ACC112 (cell line): ENCODE measurements around the gene GPBP1L1.
"Not testable (repeated sequence)": the region's sequence is repeated elsewhere in the genome, so short reads cannot be mapped to it uniquely, and the experiment has no call there.

ENCODE experiments used
- H2AFZ ChIP-seq: fragments of 200-600 bp; sonication (generic); one replicate; pipeline ENCODE4 v1.6.0; 2017; ENCODE audit warnings: antibody characterized with exemption, low read length; ENCODE audit not compliant: unreplicated experiment
- H3K27ac ChIP-seq: fragments of 200-600 bp; sonication (generic); 2 replicates; pipeline ENCODE4 v1.5.1; 2014; ENCODE audit warnings: low read depth, mild to moderate bottlenecking, antibody characterized with exemption, low read length, moderate library complexity
- H3K27me3 ChIP-seq: fragments of 200-600 bp; sonication (generic); 2 replicates; pipeline ENCODE4 v1.6.1; 2014; ENCODE audit warnings: mild to moderate bottlenecking, antibody characterized with exemption, low read length, moderate library complexity, mixed read lengths; ENCODE audit not compliant: insufficient read depth
- H3K36me3 ChIP-seq: fragments of 200-600 bp; sonication (generic); 2 replicates; pipeline ENCODE4 v1.6.1; 2016; ENCODE audit warnings: mild to moderate bottlenecking, antibody characterized with exemption, low read length, moderate library complexity, mixed read lengths; ENCODE audit not compliant: insufficient read depth
- H3K4me1 ChIP-seq: fragments of 200-600 bp; sonication (generic); one replicate; pipeline ENCODE4 v1.6.1; 2016; ENCODE audit warnings: low read length, mixed read lengths; ENCODE audit not compliant: insufficient read depth, unreplicated experiment, control insufficient read depth
- H3K4me3 ChIP-seq: fragments of 200-600 bp; sonication (generic); 2 replicates; pipeline ENCODE4 v1.5.1; 2014; ENCODE audit warnings: mild to moderate bottlenecking, low read depth, low read length
- H3K79me2 ChIP-seq: fragments of 200-600 bp; sonication (generic); one replicate; pipeline ENCODE4 v1.6.0; 2016; ENCODE audit warnings: low read length; ENCODE audit not compliant: control insufficient read depth, unreplicated experiment, insufficient read depth

GPBP1L1 gene

DNA sequence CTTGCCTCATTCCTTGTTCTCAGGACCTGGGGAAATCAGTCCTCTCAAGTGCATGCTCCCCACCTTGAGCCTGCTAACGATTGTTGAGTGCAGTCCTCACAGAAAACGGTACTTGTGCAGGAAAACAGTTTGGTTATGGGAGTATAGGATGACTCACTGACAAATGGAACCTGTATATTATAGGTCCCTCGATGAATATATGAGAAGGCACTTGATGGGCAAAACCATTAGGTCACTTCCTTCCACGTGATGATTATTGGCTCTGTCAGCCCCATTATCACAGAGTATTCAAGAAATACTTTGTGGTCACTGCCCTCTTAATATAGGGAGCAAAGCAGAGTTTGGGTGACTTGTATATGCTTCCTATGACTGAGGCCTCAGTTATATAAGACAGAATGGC is 68.7 kb downstream of the GPBP1L1 start:
- Histone ChIP-seq H3K4me3 (no peak overlapping the region), H3K36me3 (peaks cover 23% of the 10 kb centered on the region), H3K27ac (peak overlapping the region; percentile 14; the same call in 1 of the 2 replicates)

DNA sequence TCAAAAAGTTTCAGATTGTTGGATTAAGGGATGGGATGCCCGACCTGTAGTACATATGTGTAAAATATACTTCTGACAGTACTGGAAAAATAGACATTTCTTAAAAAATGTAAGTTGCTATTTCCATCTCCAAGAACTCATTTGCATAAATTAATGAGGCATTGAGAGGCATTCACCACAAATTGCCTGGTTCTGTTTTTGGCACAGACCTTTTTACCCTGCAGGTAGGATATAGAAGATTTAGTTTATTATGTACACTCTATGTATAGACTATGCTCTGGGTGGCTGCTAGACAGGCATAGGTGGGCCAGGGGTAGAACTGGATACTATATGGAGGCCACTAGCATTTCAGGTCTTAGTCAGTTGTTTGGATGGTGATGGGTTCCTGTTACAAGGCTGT is 70.4 kb downstream of the GPBP1L1 start:
- Histone ChIP-seq H3K36me3 (peaks cover 24% of the 10 kb centered on the region), H3K27ac (no peak overlapping the region), H3K4me3 (no peak overlapping the region), H2AFZ (no peak overlapping the region), H3K4me1 (no peaks in the 10 kb centered on the region), H3K27me3 (no peaks in the 10 kb centered on the region), H3K79me2 (no peaks in the 10 kb centered on the region)

More for the DNA sequence above, 68.7 kb downstream of the GPBP1L1 start:
- H3K27me3 ChIP-seq: no peaks in the 10 kb centered on the region
- H2AFZ ChIP-seq: no peak overlapping the region
- no peaks in the 10 kb centered on the region for H3K4me1 ChIP-seq
- no peaks in the 10 kb centered on the region for H3K79me2 ChIP-seq

DNA sequence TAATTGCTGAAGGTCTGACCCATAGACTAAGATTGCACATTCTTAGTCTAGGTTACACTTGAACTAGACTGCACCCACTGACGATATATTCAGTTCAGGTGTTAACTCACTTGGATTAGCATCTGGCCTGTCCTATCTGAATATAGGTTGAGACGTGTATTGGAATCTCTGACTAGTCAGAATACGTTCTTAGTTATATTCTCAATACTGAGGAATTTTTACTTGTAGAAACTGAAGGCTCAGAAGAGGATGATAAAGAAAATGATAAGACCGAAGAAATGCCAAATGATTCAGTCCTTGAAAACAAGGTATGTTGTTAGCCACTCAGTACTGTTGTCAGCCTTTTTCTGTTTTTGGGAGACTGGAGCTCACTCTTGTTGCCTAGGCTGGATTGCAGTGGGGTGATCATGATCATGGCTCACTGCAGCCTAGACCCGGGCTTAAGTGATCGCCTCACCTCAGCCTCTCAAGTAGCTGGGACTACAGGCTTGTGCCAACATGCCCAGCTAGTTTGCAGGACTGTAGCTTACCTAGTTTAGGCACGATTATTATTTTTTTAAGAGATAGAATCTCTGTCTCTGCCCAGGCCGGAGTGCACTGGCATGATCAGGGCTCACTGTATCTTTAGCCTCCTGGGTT is 73.3 kb downstream of the GPBP1L1 start:
- Histone ChIP-seq H3K79me2 (no peaks in the 10 kb centered on the region), H3K4me3 (no peak overlapping the region), H2AFZ (no peak overlapping the region), H3K36me3 (peaks cover 37% of the 10 kb centered on the region), H3K27ac (no peak overlapping the region), H3K4me1 (no peaks in the 10 kb centered on the region), H3K27me3 (no peaks in the 10 kb centered on the region)

DNA sequence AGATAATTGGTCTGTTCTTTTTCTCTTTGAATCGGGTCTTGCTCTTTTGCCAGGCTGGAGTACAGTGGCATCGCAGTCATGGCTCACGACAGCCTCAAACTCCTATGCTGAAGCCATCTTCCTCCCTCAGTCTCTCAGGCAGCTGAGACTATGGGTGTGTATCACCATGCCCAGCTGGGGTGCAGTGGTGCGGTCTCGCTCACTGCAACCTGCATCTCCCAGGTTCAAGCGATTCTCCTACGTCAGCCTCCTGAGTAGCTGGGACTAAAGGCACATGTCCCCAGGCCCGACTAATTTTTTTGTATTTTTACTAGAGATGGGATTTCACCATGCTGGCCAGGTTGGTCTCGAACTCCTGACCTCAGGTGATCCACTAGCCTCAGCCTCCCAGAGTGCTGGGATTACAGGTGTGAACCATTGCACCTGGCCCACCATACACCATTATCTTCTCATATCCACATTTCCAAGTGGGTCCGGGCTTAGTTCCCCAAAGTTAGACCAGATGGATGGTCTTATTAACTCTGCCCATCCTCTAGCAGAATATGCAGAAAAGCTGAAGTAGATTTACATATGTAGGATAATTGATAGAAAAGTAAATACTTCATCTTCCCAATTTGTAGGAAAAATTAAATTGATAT is 75.6 kb downstream of the GPBP1L1 start:
- no peaks in the 10 kb centered on the region for H3K79me2 ChIP-seq
- H3K4me1 ChIP-seq: no peaks in the 10 kb centered on the region
- no peak overlapping the region for H3K27ac ChIP-seq
- no peaks in the 10 kb centered on the region for H3K27me3 ChIP-seq
- H3K4me3 ChIP-seq: no peak overlapping the region
- H3K36me3 ChIP-seq: peaks cover 36% of the 10 kb centered on the region
- no peak overlapping the region for H2AFZ ChIP-seq

DNA sequence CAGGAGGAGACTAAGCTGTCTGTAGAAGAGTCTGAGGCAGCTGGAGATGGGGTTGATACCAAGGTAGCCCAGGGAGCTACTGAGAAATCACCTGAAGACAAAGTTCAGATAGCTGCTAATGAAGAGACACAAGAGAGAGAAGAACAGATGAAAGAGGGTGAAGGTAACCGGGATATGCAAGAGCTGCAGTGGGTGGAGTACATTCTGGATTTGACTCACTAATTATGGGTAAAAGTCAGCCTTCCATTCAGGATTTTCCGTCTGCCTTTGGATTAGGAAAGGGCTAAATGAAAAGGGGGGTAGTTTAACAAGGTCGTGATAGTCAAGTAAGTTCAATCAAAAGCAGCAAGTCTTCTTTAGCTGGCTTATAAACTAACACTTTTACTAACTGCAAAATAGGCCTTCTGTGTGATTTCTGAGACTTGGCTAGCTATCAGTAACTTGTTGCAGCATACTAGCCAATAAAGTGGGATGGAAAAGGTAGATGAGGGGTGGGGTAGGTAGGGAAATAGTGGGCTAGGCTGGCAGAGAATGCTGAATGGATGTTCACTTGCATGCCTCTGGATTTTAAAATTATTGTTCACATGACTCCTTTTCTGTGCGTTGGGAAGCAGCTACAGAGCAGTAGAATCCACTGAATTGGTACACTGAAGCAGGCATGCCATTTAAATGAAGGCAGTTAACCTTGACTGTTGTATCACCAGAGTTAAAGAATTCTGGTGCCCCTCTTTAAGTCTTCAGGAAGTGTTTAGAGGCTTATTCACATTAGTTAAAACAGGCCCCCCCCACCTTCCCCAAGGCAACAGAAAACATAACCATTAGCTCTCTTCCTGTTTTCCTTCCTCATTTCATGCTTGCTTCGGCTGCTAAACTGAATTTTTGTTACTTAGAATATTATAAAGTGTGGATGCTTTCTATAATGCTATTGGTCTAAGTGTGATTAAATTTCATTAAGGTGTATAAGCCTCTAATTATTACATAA is 77.9 kb downstream of the GPBP1L1 start:
- Histone ChIP-seq H3K27ac (no peak overlapping the region), H3K79me2 (peaks cover 3% of the 10 kb centered on the region), H3K4me3 (no peak overlapping the region), H3K36me3 (peaks cover 36% of the 10 kb centered on the region), H3K4me1 (no peaks in the 10 kb centered on the region), H2AFZ (no peak overlapping the region), H3K27me3 (no peaks in the 10 kb centered on the region)

DNA sequence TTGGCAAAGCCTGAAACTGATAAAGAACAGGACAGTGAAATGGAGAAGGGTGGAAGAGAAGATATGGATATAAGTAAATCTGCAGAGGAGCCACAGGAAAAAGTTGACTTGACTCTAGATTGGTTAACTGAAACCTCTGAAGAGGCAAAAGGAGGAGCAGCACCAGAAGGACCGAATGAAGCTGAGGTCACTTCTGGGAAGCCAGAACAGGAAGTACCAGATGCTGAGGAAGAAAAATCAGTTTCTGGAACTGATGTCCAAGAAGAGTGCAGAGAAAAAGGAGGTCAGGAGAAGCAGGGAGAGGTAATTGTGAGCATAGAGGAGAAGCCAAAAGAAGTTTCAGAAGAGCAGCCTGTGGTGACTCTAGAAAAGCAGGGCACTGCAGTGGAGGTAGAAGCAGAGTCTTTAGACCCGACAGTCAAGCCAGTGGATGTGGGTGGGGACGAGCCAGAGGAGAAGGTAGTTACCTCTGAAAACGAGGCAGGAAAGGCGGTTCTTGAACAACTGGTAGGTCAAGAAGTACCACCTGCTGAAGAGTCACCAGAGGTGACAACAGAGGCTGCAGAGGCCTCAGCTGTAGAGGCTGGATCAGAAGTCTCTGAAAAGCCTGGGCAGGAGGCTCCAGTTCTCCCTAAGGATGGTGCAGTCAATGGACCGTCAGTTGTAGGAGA is 78.8 kb downstream of the GPBP1L1 start:
- Histone ChIP-seq H3K4me1 (no peaks in the 10 kb centered on the region), H3K4me3 (no peak overlapping the region), H2AFZ (no peak overlapping the region), H3K79me2 (peaks cover 11% of the 10 kb centered on the region), H3K27ac (no peak overlapping the region), H3K36me3 (peaks cover 35% of the 10 kb centered on the region), H3K27me3 (no peaks in the 10 kb centered on the region)

DNA sequence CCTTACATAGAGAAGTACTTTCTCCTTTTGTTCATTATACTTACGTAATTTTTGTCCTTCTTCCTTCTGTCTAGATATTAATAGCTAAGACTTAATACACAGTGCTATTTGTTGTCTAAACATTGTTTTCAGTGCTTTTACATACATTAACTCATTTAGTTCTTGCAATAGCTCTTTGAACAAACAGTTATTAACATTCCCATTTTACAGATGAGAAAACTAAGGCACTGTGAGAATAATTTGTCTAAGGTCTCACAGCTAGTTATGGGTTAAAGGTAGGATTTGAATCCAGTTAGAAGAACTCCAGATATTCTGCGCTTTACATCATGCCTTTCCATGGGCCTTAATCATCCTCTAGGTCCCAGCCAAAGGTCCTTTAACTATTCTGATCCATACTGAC is 82.1 kb downstream of the GPBP1L1 start:
- Histone ChIP-seq H3K27me3 (no peaks in the 10 kb centered on the region), H3K4me3 (no peak overlapping the region), H2AFZ (no peak overlapping the region), H3K36me3 (peaks cover 28% of the 10 kb centered on the region), H3K4me1 (peaks cover 10% of the 10 kb centered on the region), H3K27ac (no peak overlapping the region), H3K79me2 (peaks cover 31% of the 10 kb centered on the region)

DNA sequence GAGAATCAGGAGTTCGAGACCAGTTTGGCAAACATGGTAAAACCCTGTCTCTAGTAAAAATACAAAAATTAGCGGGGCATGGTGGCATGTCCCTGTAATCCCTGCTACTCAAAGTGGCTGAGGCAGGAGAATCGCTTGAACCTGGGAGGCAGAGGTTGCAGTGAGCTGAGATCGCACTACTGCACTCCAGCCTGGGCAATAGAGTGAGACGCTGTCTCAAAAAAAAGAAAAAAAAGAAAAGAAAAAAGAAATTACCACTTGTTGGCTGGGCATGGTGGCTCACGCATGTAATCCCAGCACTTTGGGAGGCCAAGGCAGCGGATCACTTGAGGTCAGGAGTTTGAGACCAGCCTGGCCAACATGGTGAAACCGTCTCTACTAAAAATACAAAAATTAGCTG is 89.6 kb downstream of the GPBP1L1 start:
- not testable (repeated sequence) for H3K27me3 ChIP-seq

DNA sequence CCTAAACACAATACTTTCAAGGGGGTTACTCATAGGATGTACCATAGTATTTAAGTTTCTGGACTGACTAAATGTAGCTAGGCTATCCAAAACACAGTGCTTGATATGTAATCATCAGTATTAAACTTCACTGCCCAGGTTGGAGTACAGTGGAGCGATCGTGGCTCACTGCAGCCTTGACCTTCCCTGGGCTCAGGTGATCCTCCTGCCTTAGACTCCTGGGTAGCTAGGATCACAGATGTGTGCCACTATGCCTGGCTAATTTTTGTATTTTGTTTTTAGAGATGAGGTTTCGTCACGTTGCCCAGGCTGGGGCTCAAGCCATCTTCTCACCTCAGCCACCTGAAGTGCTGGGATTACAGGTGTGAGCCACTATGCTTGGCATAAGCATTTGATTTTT is 91.9 kb downstream of the GPBP1L1 start:
- Histone ChIP-seq H3K27me3 (no peaks in the 10 kb centered on the region), H3K27ac (no peak overlapping the region), H3K79me2 (peaks cover 67% of the 10 kb centered on the region), H3K4me3 (no peak overlapping the region), H3K4me1 (no peaks in the 10 kb centered on the region), H2AFZ (no peak overlapping the region), H3K36me3 (peaks cover 23% of the 10 kb centered on the region)

More for the DNA sequence above, 89.6 kb downstream of the GPBP1L1 start:
- H3K36me3 ChIP-seq: peaks cover 27% of the 10 kb centered on the region
- H3K27ac ChIP-seq, H2AFZ ChIP-seq, H3K4me3 ChIP-seq, H3K4me1 ChIP-seq: not testable (repeated sequence)
- H3K79me2 ChIP-seq: peaks cover 65% of the 10 kb centered on the region

DNA sequence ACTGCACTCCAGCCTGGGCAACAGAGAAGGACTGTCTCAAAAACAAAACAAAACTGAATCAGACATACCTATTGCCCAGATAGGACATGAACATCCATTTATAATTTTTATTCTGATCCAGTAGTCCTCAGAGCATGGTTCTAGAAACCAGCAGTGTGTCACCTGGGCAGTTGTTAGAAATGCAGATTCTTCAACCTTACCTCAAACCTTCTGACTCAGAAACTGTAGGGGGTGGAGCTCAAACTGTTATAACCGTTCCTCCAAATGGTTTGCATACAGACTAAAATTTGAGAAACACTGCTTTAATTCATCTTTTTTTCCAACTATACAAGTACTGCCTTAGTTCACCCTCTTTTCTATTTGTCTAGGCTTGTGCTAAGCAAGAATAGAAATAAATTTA is 96.5 kb downstream of the GPBP1L1 start:
- Histone ChIP-seq H3K27me3 (no peaks in the 10 kb centered on the region), H3K27ac (no peak overlapping the region)

More for the DNA sequence above, 96.5 kb downstream of the GPBP1L1 start:
- Histone ChIP-seq H3K4me3 (no peak overlapping the region), H3K4me1 (peaks cover 16% of the 10 kb centered on the region), H2AFZ (no peak overlapping the region), H3K79me2 (peaks cover 83% of the 10 kb centered on the region), H3K36me3 (peaks cover 14% of the 10 kb centered on the region; the same call in 1 of the 2 replicates)
